GM12873 (cell line): ENCODE data around the gene UBE2I.

Experiments
- CTCF ChIP-seq: IDR thresholded peaks from 2 replicates; pipeline ENCODE4 v1.5.1; 2012; ENCODE audit warnings: low read depth, mild to moderate bottlenecking, moderate library complexity, low read length, control low read depth; ENCODE audit not compliant: insufficient read depth; ENCODE audit errors: missing control alignments

The UBE2I gene

DNA sequence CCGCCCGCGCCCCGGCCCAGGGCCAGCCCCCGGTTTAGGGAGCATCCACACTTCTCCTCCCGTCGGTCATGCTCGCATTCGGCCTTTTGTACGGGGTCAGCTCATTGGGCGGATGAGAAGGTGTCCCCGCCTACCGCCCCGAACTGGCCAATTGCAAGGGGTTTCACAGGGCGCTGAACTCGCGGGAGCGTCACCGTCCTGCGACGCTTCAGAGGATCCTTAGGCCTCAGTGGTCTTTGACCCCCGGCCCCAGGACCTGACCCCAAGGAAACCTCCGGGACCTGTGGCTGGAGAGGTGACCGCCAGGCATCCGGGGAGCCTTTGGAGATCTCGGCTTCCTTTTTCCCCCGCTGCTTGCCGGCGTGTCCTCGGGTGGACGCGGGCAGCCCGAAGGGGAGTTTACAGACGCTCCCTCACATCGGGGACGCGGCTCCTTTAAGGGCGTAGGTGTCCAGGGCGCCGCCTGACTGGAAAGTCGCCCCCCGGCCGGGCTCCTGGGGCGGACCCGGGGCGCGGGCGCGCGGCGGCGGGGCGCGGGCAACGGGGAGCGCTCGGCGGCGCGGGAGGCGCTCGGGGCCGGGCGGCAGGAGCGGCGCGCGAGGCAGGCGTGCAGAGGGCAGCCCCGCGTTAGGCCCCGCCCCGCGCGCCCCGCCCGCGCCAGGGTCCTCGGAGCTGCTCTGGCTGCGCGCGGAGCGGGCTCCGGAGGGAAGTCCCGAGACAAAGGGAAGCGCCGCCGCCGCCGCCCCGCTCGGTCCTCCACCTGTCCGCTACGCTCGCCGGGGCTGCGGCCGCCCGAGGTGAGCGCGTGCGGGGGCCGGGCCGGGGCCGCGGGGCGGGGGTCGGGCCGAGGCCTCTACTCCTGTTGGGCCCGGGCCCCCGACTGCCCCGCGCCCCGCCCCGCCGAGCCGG, at the start of gene UBE2I:
Gene UBE2I (plus strand): TSS at position 660 of the 909 bp plus-strand sequence. CDS start 4,395 bp downstream, outside the sequence.
- no peak for TF ChIP-seq CTCF

DNA sequence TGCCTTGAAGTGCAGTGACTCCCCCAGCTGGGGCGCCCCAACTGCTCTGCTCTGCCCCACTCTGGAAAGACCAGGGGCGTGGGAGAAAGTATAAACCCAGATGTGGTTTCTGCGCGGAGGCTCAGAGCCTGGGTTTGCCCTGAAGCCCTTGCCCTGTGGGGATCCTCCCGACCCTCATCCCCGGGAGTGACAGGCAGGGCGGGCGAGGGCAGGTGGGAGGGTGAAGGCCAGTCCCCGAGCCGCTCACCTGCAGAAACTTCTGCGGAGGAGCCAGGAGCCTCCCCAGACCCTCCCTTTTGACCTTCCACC, 49.7 kb upstream of the UBE2I start:
- TF ChIP-seq CTCF, result no peak

DNA sequence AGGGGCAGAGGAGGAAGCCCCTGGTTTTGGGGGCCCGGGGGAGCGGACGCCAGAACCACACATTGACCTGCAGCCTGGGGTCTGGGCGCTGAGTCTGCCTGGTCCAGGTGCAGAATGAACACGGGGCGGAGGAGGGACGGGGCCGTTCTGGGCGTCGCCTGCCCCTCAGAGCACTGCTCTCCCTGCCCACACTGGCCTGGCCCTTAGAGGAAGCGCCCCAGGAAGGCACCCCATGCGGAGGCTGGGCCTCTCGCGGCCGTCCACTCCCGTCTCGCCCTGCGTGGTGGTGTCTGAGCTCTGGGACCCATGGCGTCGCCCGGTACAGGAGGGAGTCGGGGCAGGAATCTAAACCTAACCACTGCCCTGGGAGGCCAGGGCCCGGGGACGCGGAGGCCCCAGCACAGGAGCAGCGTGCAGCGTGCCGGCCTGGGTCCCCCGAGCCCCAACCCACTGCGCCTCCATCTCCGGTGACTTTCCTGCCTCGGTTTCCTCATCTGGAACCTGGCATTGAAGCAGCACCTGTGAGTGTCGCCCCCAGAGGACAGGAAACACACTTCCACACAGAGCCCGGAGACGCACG, 49.2 kb upstream of the UBE2I start:
- no peak for TF ChIP-seq CTCF

DNA sequence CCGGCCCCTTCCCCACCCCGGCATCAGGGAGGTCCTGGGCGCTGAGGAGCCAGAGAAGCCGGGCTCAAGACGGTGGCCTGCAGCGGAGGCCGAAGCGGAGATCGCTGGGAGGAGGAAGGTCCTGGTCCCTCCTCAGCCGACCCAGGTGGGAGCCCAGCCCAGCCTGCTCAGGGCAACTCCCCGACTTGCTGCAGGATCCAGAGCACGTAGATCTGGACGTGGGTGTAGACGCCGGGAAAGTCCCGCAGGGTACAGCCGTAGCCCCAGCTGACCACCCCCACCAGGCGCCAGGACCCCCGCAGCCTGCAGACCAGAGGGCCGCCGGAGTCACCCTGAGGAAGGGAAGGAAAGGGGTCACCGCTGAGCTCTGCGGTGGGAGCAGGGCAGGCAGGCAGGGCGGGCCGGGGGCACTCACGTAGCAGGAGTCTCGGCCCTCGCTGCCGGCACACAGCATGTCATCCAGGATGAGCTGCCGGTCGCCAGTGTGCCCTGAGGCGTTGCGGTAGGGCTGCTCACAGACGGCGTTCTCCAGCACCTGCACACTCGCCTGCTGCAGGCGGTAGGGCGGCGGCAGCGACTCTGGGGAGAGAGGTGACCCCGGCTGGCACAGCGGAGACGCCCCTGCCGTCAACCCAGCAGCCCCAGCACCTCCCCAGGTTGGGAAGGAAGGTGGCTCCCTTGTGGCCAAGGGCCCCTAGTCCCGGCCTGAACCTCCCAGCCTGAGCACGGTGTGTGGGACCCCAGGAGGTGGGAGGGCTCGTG, 48.1 kb upstream of the UBE2I start:
- no peak for TF ChIP-seq CTCF

- no peak for TF ChIP-seq CTCF
Measured at GRCh38 chr16:1262210-1262845, 47.1 kb upstream of the UBE2I start.

DNA sequence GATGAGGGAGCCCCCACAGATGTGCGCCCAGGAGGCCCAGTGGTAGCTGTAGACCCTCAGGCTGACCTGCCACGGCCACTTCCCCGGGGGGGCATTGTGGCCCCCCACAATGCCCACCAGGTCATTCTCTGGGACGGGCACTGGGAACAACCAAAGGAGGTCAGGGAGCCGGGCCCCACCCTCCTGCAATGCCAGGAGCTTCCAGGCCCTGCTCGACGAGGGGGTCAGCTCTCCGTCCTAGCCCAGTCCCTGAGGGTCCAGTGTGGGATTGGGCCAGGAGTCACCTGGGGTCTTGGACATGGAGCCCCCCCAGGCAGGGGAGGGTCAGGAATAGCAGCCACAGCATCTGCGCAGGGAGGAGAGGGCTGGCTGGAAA, 46.6 kb upstream of the UBE2I start:
- TF ChIP-seq CTCF, result no peak
